SHP77 (cell line): ENCODE measurements around the gene ZNF407.
"Not testable (repeated sequence)": the region's sequence is repeated elsewhere in the genome, so short reads cannot be mapped to it uniquely, and the experiment has no call there.

Experiments
- DNase-seq, 2 experiments: peaks; one replicate each; lab custom pipeline; 2025; lab: John Stamatoyannopoulos, UW

ZNF407 gene

GRCh38 chr18:75071866-75072671 lies 474.4 kb downstream of the ZNF407 start:
- DNase-seq, result no peak

- no peak for DNase-seq
Measured at GRCh38 chr18:75072672-75073371, 475.2 kb downstream of the ZNF407 start.

DNA sequence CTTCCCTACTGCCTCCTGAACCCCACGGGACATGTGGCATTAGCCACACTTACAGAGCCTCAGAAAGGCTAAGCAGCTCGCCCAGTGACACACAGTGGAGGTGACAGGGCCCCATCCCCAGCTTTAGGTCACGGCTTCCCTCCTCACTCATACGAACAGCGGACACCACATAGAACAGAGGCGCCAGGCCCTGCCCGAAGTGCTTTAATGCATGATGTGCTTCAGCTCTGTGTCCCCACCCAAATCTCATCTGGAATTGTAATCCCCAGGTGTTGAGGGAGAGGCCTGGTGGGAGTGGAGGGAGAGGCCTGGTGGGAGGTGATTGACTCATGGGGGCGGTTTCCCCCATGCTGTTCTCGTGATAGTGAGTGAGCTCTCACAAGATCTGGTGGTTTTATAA lies 476.0 kb downstream of the ZNF407 start:
- DNase-seq, result no peak

GRCh38 chr18:75074196-75075015 lies 476.7 kb downstream of the ZNF407 start:
- DNase-seq, result no peak

- no peak for DNase-seq
Measured at GRCh38 chr18:75075016-75075305, 477.3 kb downstream of the ZNF407 start.

DNA sequence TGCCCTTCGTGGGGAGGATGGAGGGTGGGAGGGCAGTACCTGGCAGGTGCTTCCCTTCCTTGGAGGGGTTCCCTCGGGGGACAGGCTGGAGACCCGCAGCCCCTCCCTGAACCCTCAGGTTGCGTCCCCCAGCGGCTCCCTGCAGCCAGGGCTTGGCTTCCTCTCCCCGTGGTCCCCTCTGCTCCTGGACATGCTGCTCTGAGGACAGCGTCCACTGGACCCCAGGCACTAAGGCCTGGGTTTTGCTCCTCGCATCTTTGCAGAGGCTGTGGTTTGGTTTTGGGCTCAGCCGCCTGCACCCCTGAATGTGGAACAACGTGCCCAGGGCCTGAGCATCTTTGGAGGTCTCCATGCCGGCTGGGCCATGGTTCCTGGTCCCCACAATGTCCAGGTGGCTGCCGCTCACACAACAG lies 477.8 kb downstream of the ZNF407 start:
- no peak for DNase-seq

DNA sequence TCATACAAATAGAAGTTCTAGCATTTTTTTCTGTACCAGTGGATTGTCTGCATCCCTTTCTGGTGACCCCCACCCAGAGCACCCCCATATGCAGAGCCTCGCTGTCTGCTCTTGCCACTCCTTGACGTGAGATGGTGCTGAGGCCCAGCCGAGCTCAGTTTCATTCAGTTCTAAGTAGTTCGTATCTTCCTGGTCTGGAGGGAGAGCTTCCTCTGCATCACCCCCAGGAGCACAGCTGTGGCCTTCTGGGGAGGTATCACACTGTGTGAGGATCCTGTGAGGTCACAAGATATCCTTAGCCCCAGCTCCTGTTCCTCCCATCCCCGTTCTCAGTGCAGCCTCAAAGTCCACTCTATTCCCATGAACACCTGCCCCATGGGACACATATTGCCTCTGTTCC lies 478.6 kb downstream of the ZNF407 start:
- DNase-seq, result no peak

DNA sequence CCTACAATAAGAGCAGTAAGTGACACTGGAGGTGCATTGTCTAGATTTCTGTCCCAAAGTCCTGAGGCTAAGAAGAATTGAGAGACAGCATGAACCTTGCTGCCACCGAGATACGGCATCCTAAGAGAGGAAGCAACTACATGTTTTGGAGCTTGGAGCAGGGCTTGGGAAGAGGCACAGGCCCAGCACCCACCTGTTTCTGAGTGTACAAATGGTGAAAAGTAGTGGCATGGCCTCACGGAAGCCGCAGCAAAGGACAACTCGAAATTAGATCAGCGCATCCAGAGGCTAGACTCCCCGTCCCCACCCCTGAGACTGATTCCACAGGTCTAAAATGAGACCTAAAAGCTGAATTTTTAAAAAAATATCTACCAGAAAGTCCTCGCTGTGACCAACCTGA lies 483.8 kb downstream of the ZNF407 start:
- no peak for DNase-seq

DNA sequence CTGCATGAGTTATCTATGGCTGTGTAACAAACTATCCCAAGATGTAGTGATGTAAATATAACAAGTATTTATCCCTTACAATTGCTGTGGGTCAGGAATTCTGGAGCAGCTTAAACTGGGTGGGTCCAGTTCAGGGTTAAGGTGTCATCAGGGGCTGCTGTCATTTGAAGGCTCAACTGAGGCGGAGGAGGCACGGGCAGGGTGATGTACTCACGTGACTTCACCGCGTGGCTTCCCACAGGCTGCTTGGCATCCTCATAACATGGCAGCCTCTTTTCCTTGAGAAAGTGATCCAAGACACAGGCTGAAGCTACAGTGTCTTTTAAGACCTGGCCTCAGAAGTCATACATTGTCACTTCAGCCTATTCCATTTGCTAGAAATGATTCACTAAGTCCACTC lies 485.5 kb downstream of the ZNF407 start:
- no peak for DNase-seq

DNA sequence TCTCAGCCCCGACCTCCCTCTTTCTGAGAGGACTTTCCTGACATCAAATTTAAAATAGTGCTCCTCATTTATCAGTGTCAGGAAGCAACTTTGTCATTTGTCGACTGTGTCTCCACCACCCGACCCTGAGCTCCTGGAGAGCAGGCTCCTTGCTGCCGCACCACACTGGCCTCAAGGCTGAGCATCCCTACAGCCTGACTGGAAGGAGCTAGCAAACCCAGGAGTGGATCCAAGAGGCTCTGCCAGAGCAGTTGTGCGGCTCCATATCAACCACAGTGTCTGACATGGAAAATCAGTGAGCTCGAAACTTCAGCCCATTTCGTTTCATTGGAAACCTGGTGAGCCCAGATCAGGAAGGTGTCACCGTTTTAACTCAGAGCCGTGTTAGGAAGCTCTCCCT lies 486.1 kb downstream of the ZNF407 start:
- no peak for DNase-seq

- not testable (repeated sequence) for DNase-seq
Measured at GRCh38 chr18:75085676-75086075, 488.0 kb downstream of the ZNF407 start.

GRCh38 chr18:75086494-75087034 lies 488.9 kb downstream of the ZNF407 start:
- no peak for DNase-seq

- no peak for DNase-seq
Measured at GRCh38 chr18:75087119-75088020, 489.7 kb downstream of the ZNF407 start.

- no peak for DNase-seq
Measured at GRCh38 chr18:75088021-75088506, 490.4 kb downstream of the ZNF407 start.

DNA sequence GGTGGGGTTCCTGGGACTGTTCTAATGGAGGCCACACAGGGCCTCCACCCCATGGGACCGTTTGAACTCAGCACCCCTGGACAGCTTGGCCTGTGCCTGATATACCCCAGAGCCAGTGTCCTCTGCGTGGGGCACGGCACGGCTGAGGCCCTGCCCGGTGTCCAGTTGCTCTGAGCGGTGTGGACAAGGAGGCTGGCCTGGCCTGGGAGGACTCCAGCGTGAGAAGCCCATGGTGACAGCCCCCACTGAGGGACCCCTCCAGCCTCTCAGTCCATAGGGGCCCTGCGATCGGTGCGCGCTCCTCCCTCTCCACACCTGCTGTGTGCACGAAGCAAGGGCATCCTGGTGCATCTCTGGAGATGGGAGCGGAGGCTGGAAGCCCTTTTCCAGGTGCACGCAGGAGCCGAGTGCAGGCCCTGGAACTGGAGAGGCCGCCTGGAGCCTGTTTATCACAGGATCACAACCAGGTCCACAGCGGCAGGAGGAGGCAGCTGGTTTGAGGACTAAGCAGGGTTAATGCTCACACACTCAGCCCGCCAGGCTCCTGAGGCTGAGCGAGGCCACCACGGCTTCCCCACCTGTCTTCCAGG lies 491.0 kb downstream of the ZNF407 start:
- DNase-seq, result no peak

- no peak for DNase-seq
Measured at GRCh38 chr18:75089748-75090327, 492.2 kb downstream of the ZNF407 start.

DNA sequence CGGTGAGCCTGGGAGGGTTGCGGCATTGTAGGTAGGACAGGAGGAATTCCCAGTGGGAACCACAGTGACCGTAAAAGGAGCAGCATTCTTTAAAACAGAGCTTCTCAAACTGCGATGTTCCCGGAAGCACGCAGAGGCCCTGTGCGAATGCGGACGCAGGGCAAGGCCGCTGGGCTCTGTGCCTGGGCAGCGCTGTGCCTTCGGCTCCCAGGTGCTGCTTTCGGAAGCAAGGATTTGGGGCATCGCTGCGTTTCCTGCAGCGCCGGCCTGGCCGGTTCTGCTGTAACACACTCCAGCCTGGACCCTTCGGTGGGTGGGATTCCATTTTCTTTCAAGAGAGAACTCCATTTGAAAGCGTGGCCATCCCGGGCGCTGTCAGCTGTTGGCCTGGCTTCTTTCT lies 492.7 kb downstream of the ZNF407 start:
- no peak for DNase-seq

DNA sequence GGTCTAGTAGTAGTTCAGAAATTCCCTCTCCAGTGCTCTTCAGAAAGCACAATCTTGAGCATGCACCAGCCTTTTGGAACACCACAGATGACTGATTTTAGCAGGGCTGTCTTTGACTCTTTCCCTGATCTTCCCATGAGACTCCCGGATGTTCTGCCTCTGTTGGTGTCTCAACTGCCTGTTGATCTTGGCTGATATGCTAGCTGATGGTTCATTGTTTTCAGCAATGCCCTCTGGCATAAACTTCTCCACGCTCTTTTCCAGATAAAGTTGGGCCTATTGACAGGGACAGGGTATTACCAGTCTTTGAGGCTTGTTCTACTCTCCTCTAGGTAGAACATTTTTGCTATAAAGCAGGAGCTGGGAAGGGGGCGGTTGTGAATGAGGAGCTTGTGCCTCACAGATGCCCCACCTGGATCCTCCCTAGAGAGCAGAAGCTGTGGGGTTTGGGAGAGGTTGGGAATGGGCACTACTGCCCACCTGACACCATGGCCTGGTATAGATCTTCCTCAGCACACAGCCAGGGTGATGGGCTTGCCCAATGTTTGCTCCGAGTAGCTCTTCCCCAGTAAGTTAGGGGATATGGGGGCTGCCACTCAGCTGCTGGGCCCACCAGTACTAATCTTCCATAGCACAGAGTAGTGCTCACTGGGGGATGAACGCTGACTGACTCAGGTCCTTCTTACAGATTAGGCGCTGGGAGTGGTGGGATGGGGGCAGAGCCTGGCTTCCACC lies 500.0 kb downstream of the ZNF407 start:
- DNase-seq, result no peak

- DNase-seq, result no peak
Measured at GRCh38 chr18:75100832-75101630, 503.4 kb downstream of the ZNF407 start.
